Measurements from ENCODE around the gene IL3. TPM values are rescaled to one million over a fixed set of nuclear protein-coding genes. Genes with fewer than 3 reads are reported as not detected.
"Not testable (repeated sequence)": the region's sequence is repeated elsewhere in the genome, so short reads cannot be mapped to it uniquely, and the experiment has no call there.

Gene IL3
- total RNA-seq, 2 experiments from 2014 or later = 0.25 to 0.98 TPM

DNA sequence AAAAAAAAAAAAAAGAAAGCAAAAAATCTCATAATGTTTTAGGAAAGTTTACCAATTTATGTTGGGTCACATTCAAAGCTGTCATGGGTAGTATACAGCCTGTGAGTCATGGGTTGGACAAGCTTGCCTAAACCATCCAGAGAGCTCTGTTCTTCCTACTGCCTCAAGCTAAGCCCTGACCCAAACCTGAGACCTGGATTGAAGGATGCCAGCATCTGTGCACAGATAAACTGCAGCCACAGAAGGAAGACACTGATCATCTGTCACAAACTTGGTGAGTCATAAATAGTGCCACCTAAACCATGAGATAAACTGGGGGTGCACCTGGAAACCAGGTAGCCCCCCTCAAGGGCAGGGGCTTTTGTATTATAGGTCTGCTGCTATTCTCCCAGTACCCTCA, 44.1 kb downstream of the IL3 start:
- DNase-seq = no peak
- ChIA-PET POLR2A (interaction anchor here (1.4 to 1.6 kb wide), 2 partner anchors 12 to 34 kb away, joined by 4 to 6 read pairs; no protein-coding TSS in a partner anchor), CTCF (interaction anchor here (0.9 to 1.4 kb wide), 2 partner anchors 33 to 86 kb away, joined by 3 read pairs; no protein-coding TSS in a partner anchor)
- Mint-ChIP-seq H3K36me3 (ENCODE audit: low read depth) (peaks cover 18% of the 10 kb centered on the region), H3K4me1 (ENCODE audit: low read depth) (peaks cover 82% of the 10 kb centered on the region), H3K27me3 (no peaks in the 10 kb centered on the region), H3K27ac (peak overlapping the region; percentile 88), H3K9me3 (peaks cover 2% of the 10 kb centered on the region), H3K4me3 (peak overlapping the region; percentile 31)
- TF ChIP-seq, protein P1, sequence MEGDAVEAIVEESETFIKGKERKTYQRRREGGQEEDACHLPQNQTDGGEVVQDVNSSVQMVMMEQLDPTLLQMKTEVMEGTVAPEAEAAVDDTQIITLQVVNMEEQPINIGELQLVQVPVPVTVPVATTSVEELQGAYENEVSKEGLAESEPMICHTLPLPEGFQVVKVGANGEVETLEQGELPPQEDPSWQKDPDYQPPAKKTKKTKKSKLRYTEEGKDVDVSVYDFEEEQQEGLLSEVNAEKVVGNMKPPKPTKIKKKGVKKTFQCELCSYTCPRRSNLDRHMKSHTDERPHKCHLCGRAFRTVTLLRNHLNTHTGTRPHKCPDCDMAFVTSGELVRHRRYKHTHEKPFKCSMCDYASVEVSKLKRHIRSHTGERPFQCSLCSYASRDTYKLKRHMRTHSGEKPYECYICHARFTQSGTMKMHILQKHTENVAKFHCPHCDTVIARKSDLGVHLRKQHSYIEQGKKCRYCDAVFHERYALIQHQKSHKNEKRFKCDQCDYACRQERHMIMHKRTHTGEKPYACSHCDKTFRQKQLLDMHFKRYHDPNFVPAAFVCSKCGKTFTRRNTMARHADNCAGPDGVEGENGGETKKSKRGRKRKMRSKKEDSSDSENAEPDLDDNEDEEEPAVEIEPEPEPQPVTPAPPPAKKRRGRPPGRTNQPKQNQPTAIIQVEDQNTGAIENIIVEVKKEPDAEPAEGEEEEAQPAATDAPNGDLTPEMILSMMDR (IDR thresholded peaks at IDR 0.05) = no peak
- intact Hi-C loops (cut with micrococcal nuclease) = loop anchor here (5.0 to 10.0 kb wide), 2 partner anchors 73 to 390 kb away; partner anchors contain the start of gene IRF1
- ATAC-seq = no peak

DNA sequence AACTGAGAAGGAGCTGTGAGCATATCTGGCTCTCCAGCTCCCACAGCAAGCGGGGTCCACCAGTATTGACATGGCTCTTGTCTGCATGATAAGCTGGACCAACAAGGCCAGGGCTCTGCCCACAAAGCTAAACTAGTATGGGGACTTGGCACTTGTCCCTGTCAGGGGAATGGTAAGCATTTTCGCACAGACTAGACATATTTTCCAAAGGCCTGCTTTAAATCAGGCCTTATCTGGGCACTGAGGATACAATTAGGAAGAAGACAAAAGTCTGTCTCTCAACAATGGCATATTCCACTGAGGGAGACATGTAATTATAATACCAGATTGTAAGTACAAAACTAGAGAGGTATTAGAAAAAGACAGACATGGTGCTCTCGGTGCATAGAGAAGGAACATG, 45.2 kb downstream of the IL3 start:
- CTCF ChIA-PET = no interaction called here

DNA sequence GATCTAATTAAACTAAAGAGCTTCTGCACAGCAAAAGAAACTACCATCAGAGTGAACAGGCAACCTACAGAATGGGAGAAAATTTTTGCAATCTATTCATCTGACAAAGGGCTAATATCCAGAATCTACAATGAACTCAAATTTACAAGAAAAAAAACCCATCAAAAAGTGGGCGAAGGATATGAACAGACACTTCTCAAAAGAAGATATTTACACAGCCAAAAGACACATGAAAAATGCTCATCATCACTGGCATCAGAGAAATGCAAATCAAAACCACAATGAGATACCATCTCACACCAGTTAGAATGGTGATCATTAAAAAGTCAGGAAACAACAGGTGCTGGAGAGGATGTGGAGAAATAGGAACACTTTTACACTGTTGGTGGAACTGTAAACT, 48.0 kb downstream of the IL3 start:
- POLR2A ChIA-PET, H3K4me3 Mint-ChIP-seq, CTCF ChIA-PET, ATAC-seq, DNase-seq, H3K27me3 Mint-ChIP-seq, H3K9me3 Mint-ChIP-seq: not testable (repeated sequence)
- intact Hi-C loops (cut with micrococcal nuclease) = loop anchor here (10.0 kb wide), 1 partner anchor 386 kb away; the partner anchor contains the start of gene IRF1
- Mint-ChIP-seq H3K27ac (peak overlapping the region; percentile 69), H3K36me3 (ENCODE audit: low read depth) (peaks cover 30% of the 10 kb centered on the region), H3K4me1 (ENCODE audit: low read depth) (peaks cover 83% of the 10 kb centered on the region)

More for the DNA sequence above, 45.2 kb downstream of the IL3 start:
- TF ChIP-seq, protein P1 (IDR thresholded peaks at IDR 0.05) = no peak
- Mint-ChIP-seq H3K4me3 (no peak overlapping the region), H3K4me1 (ENCODE audit: low read depth) (peaks cover 81% of the 10 kb centered on the region), H3K36me3 (ENCODE audit: low read depth) (peaks cover 22% of the 10 kb centered on the region), H3K27ac (peak overlapping the region; percentile 56), H3K27me3 (no peaks in the 10 kb centered on the region), H3K9me3 (peaks cover 2% of the 10 kb centered on the region)
- ATAC-seq (no peak), DNase-seq (no peak)
- POLR2A ChIA-PET = no interaction called here
- intact Hi-C loops (cut with micrococcal nuclease) = loop anchor here (10.0 kb wide), 1 partner anchor 389 kb away; the partner anchor contains the start of gene IRF1

DNA sequence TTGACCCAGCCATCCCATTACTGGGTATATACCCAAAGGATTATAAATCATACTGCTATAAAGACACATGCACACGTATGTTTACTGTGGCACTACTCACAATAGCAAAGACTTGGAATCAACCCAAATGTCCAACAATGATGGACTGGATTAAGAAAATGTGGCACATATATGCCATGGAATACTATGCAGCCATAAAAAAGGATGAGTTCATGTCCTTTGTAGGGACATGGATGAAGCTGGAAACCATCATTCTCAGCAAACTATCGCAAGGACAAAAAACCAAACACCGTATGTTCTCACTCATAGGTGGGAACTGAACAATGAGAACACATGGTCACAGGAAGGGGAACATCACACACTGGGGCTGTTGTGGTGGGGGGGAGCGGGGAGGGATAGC, 48.5 kb downstream of the IL3 start:
- H3K27me3 Mint-ChIP-seq, H3K9me3 Mint-ChIP-seq, DNase-seq, ATAC-seq, H3K4me3 Mint-ChIP-seq: not testable (repeated sequence)
- H3K36me3 Mint-ChIP-seq (ENCODE audit: low read depth) = peaks cover 32% of the 10 kb centered on the region
- intact Hi-C loops (cut with micrococcal nuclease) = loop anchor here (10.0 kb wide), 1 partner anchor 386 kb away; the partner anchor contains the start of gene IRF1
- ChIA-PET CTCF (interaction anchor here (3.2 kb wide), 1 partner anchor 71 kb away, joined by 14 read pairs; no protein-coding TSS in a partner anchor), POLR2A (interaction anchor here (0.6 kb wide), 2 partner anchors 11 to 597 kb away, joined by 3 to 4 read pairs; no protein-coding TSS in a partner anchor)
- H3K27ac Mint-ChIP-seq = peak overlapping the region; percentile 69
- H3K4me1 Mint-ChIP-seq (ENCODE audit: low read depth) = peaks cover 83% of the 10 kb centered on the region

DNA sequence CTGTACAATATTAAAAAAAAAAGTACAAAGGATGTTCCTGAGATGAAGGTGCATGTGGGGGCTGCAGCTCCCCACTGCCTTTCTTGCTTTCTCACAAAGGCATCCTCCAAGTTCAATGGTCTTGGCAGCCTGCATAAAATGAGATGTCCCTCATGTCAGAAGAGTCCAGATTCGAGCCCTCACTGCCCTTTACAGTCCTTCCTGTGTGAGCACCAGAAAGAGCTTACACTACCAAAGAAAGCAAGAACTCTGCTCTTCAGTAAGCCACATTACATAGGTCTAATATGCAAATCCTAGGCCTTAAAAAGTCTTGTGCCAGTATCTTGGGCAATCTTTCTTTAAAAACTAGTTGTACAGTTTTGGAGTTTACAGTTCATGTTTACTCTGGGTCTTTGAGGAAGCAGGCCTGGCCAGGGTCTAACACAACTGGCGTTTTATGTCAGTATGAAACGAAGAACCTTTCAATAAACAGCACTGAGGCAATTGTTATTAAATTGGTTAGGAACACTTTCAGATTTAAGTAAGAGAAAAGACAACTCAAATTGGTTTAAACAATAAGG, 49.1 kb downstream of the IL3 start:
- CTCF ChIA-PET = interaction anchor here (3.2 kb wide), 1 partner anchor 71 kb away, joined by 14 read pairs; no protein-coding TSS in a partner anchor
- POLR2A ChIA-PET = interaction anchor here (0.6 kb wide), 2 partner anchors 12 to 596 kb away, joined by 3 to 4 read pairs; no protein-coding TSS in a partner anchor
- H3K27ac Mint-ChIP-seq = peak overlapping the region; percentile 67

More for the DNA sequence above, 49.1 kb downstream of the IL3 start:
- peaks cover 83% of the 10 kb centered on the region for H3K4me1 Mint-ChIP-seq (ENCODE audit: low read depth)
- intact Hi-C loops (cut with micrococcal nuclease) = loop anchor here (5.0 to 10.0 kb wide), 2 partner anchors 37 to 385 kb away; partner anchors contain the start of genes CSF2 and IRF1
- peaks cover 35% of the 10 kb centered on the region for H3K36me3 Mint-ChIP-seq (ENCODE audit: low read depth)
- ATAC-seq (no peak), DNase-seq (no peak)
- TF ChIP-seq, protein P1 (IDR thresholded peaks at IDR 0.05) = no peak
- peak overlapping the region; percentile 49 for H3K4me3 Mint-ChIP-seq
- H3K9me3 Mint-ChIP-seq = peaks cover 7% of the 10 kb centered on the region
- no peaks in the 10 kb centered on the region for H3K27me3 Mint-ChIP-seq

Measured in activated CD8-positive, alpha-beta T cell treated with anti-CD3 and anti-CD28 coated beads for 36 hours (primary cell).